GM12878 (cell line): ENCODE data around the gene HNRNPH3. TPM values are rescaled to one million over a fixed set of nuclear protein-coding genes. Genes with fewer than 3 reads are reported as not detected.
A peak's percentile ranks its signal among the peaks of the same experiment; 100 is the strongest.

Experiments
- CREB1 ChIP-seq: IDR thresholded peaks from 2 replicates; pipeline ENCODE4 v1.6.1; 2012; ENCODE audit warnings: low read depth, mild to moderate bottlenecking, inconsistent platforms
- EP300 ChIP-seq, 2 experiments: fragments of 150-350 bp in 1 of 2; IDR thresholded peaks; 2 replicates each; pipeline ENCODE4 v1.6.1; 2011 to 2012; ENCODE audit warnings: low read depth in 2 of 2, low read length in 2 of 2, borderline replicate concordance in 1 of 2, improper control_type of control experiment in 1 of 2, inconsistent platforms in 1 of 2; ENCODE audit not compliant: control insufficient read depth in 1 of 2
- NFIC ChIP-seq: IDR thresholded peaks from 2 replicates; pipeline ENCODE4 v1.6.1; 2012; ENCODE audit warnings: low read depth, mild to moderate bottlenecking, inconsistent platforms, low read length, moderate library complexity
- POLR2AphosphoS5 ChIP-seq: IDR thresholded peaks from 2 replicates; pipeline ENCODE4 v1.6.1; 2011; ENCODE audit warnings: mild to moderate bottlenecking, low read length, inconsistent platforms
- SIX5 ChIP-seq: IDR thresholded peaks from 2 replicates; pipeline ENCODE4 v1.6.1; 2011; ENCODE audit warnings: mild to moderate bottlenecking, low read depth, low read length, moderate library complexity; ENCODE audit not compliant: severe bottlenecking
- SMC3 ChIP-seq: IDR thresholded peaks from 2 replicates; pipeline ENCODE4 v1.6.1; 2011; ENCODE audit warnings: low read length, improper control_type of control experiment, borderline replicate concordance
- STAT1 ChIP-seq: fragments of 450-650 bp; conservative IDR thresholded peaks from 2 replicates; pipeline ENCODE4 v1.6.1; 2014; ENCODE audit warnings: antibody characterized with exemption, mild to moderate bottlenecking
- TCF3 ChIP-seq: IDR thresholded peaks from 2 replicates; pipeline ENCODE4 v1.6.1; 2012; ENCODE audit warnings: low read depth, mild to moderate bottlenecking, low read length, borderline replicate concordance; ENCODE audit not compliant: insufficient read depth
- USF2 ChIP-seq: IDR thresholded peaks from 2 replicates; pipeline ENCODE4 v1.6.1; 2011; ENCODE audit warnings: low read depth, low read length, improper control_type of control experiment, borderline replicate concordance
- ZSCAN29 ChIP-seq: fragments of 450-650 bp; IDR thresholded peaks from 2 replicates; pipeline ENCODE4 v1.6.1; 2017; ENCODE audit warnings: mild to moderate bottlenecking, moderate library complexity
- polyA plus RNA-seq, 11 experiments: library from polyadenylated mRNA; depleted of rRNA in 4 of 11; unstranded in 6 of 11; stranded (reverse) in 5 of 11; fragments of >200 nt; fragmentation: Nextera tagmentation in 4 of 11; fragmentation: Illumina TruSeq in 1 of 11; extraction: Ambion mirVana in 4 of 11; extraction: Trizol in 1 of 11; gene quantifications; 1 replicate in 1 of 11; 2 replicates in 10 of 11; pipeline versions ENCODE4 v1.2.1 to v1.2.3, GENCODE V29; 2011 to 2016; ENCODE audit warnings: inconsistent platforms in 2 of 11, missing spikeins in 2 of 11, low read depth in 1 of 11
- total RNA-seq, 4 experiments: library from RNA; depleted of rRNA in 3 of 4; stranded (reverse); fragments of >200 nt in 3 of 4; fragmentation: Illumina TruSeq in 1 of 4; extraction: Trizol in 1 of 4; gene quantifications; 2 replicates each; pipeline versions ENCODE4 v1.2.1 to v1.2.3, GENCODE V29; 2013 to 2021
- TF ChIP-seq, protein P1 (sequence below): fragments of 450-650 bp; IDR thresholded peaks from 2 replicates; pipeline ENCODE4 v1.6.1; 2017; ENCODE audit warnings: mild to moderate bottlenecking, moderate library complexity
- TF ChIP-seq, protein P2 (sequence below): fragments of 450-650 bp; IDR thresholded peaks from 2 replicates; pipeline ENCODE4 v1.6.1; 2016; ENCODE audit warnings: mild to moderate bottlenecking, moderate library complexity, borderline replicate concordance
- TF ChIP-seq, protein P3 (sequence below): fragments of 450-650 bp; IDR thresholded peaks from 2 replicates; pipeline ENCODE4 v1.6.1; 2016; ENCODE audit warnings: mild to moderate bottlenecking
- TF ChIP-seq, protein P4 (sequence below): fragments of 150-350 bp; IDR thresholded peaks from 2 replicates; pipeline ENCODE4 v1.6.1; 2014; ENCODE audit warnings: mild to moderate bottlenecking, low read depth, low read length

Gene HNRNPH3
- total and polyA plus RNA-seq, 10 of the 15 experiments (the other 5 are each of a cell fraction or from before 2014, with no cell fraction given): 20.1 to 292 (median 121) TPM

DNA sequence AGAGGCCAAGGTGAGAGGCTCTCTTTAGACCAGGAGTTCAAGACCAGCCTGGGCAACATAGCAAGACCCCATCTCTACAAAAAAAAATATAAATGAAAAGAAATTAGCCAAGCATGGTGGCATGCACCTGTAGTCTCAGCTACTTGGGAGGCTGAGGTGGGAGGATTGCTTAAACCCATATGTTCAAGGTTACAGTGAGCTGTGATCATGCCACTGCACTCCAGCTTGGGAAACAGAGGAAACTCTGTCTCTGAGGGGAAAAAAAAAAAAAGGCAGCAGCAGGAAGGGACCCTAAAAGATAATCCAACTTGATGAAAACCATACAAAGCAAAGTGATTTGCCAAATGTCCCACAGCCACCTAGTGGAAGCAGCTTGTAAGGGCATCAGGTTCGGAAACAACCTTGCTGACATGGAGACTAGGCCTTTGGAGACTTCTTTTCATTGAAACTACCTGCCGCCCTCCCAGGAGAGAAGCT lies 16.4 kb downstream of the HNRNPH3 start (continued):
- TF ChIP-seq, protein P1, sequence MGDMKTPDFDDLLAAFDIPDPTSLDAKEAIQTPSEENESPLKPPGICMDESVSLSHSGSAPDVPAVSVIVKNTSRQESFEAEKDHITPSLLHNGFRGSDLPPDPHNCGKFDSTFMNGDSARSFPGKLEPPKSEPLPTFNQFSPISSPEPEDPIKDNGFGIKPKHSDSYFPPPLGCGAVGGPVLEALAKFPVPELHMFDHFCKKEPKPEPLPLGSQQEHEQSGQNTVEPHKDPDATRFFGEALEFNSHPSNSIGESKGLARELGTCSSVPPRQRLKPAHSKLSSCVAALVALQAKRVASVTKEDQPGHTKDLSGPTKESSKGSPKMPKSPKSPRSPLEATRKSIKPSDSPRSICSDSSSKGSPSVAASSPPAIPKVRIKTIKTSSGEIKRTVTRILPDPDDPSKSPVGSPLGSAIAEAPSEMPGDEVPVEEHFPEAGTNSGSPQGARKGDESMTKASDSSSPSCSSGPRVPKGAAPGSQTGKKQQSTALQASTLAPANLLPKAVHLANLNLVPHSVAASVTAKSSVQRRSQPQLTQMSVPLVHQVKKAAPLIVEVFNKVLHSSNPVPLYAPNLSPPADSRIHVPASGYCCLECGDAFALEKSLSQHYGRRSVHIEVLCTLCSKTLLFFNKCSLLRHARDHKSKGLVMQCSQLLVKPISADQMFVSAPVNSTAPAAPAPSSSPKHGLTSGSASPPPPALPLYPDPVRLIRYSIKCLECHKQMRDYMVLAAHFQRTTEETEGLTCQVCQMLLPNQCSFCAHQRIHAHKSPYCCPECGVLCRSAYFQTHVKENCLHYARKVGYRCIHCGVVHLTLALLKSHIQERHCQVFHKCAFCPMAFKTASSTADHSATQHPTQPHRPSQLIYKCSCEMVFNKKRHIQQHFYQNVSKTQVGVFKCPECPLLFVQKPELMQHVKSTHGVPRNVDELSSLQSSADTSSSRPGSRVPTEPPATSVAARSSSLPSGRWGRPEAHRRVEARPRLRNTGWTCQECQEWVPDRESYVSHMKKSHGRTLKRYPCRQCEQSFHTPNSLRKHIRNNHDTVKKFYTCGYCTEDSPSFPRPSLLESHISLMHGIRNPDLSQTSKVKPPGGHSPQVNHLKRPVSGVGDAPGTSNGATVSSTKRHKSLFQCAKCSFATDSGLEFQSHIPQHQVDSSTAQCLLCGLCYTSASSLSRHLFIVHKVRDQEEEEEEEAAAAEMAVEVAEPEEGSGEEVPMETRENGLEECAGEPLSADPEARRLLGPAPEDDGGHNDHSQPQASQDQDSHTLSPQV: no peak
- no peak for TF ChIP-seq SIX5
- TF ChIP-seq STAT1: no peak
- TF ChIP-seq ZSCAN29: no peak
- no peak for TF ChIP-seq CREB1
- TF ChIP-seq, protein P2, sequence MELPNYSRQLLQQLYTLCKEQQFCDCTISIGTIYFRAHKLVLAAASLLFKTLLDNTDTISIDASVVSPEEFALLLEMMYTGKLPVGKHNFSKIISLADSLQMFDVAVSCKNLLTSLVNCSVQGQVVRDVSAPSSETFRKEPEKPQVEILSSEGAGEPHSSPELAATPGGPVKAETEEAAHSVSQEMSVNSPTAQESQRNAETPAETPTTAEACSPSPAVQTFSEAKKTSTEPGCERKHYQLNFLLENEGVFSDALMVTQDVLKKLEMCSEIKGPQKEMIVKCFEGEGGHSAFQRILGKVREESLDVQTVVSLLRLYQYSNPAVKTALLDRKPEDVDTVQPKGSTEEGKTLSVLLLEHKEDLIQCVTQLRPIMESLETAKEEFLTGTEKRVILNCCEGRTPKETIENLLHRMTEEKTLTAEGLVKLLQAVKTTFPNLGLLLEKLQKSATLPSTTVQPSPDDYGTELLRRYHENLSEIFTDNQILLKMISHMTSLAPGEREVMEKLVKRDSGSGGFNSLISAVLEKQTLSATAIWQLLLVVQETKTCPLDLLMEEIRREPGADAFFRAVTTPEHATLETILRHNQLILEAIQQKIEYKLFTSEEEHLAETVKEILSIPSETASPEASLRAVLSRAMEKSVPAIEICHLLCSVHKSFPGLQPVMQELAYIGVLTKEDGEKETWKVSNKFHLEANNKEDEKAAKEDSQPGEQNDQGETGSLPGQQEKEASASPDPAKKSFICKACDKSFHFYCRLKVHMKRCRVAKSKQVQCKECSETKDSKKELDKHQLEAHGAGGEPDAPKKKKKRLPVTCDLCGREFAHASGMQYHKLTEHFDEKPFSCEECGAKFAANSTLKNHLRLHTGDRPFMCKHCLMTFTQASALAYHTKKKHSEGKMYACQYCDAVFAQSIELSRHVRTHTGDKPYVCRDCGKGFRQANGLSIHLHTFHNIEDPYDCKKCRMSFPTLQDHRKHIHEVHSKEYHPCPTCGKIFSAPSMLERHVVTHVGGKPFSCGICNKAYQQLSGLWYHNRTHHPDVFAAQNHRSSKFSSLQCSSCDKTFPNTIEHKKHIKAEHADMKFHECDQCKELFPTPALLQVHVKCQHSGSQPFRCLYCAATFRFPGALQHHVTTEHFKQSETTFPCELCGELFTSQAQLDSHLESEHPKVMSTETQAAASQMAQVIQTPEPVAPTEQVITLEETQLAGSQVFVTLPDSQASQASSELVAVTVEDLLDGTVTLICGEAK: no peak
- TF ChIP-seq, protein P3, sequence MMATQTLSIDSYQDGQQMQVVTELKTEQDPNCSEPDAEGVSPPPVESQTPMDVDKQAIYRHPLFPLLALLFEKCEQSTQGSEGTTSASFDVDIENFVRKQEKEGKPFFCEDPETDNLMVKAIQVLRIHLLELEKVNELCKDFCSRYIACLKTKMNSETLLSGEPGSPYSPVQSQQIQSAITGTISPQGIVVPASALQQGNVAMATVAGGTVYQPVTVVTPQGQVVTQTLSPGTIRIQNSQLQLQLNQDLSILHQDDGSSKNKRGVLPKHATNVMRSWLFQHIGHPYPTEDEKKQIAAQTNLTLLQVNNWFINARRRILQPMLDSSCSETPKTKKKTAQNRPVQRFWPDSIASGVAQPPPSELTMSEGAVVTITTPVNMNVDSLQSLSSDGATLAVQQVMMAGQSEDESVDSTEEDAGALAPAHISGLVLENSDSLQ: no peak
- TF ChIP-seq EP300 (IDR thresholded peaks at IDR 0.05; ENCODE audit: borderline replicate concordance in 1 of 2, control insufficient read depth in 1 of 2, low read depth in 2 of 2, low read length in 2 of 2): no peak
- TF ChIP-seq, protein P4, sequence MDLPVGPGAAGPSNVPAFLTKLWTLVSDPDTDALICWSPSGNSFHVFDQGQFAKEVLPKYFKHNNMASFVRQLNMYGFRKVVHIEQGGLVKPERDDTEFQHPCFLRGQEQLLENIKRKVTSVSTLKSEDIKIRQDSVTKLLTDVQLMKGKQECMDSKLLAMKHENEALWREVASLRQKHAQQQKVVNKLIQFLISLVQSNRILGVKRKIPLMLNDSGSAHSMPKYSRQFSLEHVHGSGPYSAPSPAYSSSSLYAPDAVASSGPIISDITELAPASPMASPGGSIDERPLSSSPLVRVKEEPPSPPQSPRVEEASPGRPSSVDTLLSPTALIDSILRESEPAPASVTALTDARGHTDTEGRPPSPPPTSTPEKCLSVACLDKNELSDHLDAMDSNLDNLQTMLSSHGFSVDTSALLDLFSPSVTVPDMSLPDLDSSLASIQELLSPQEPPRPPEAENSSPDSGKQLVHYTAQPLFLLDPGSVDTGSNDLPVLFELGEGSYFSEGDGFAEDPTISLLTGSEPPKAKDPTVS: no peak
- TF ChIP-seq TCF3: no peak
- TF ChIP-seq SMC3: peak; percentile 50; the same call in 1 of the 2 replicates
- no peak for TF ChIP-seq NFIC
- no peak for TF ChIP-seq USF2
- no peak for TF ChIP-seq POLR2AphosphoS5
